Astrocyte of the cerebellum (primary cell): ENCODE data around the gene LEF1.

ENCODE experiments used
- DNase-seq: peaks from one replicate; pipeline ENCODE4 v3.0.0-alpha.2; 2011; ENCODE audit warnings: low read depth
- H3K4me3 ChIP-seq: 2 replicates; pipeline ENCODE4 v1.5.1; 2011; ENCODE audit warnings: mild to moderate bottlenecking, low read depth, low read length, moderate library complexity
- CTCF ChIP-seq: IDR thresholded peaks from 2 replicates; pipeline ENCODE4 v1.5.1; 2012; ENCODE audit warnings: low read length, low read depth, moderate library complexity, mild to moderate bottlenecking; ENCODE audit errors: missing control alignments
- in situ Hi-C: cut with HindIII; loops from 2 replicates; pipeline ENCODE4 v1.10.0; 2017; ENCODE audit warnings: low sequenced_read_pairs

The LEF1 gene

DNA sequence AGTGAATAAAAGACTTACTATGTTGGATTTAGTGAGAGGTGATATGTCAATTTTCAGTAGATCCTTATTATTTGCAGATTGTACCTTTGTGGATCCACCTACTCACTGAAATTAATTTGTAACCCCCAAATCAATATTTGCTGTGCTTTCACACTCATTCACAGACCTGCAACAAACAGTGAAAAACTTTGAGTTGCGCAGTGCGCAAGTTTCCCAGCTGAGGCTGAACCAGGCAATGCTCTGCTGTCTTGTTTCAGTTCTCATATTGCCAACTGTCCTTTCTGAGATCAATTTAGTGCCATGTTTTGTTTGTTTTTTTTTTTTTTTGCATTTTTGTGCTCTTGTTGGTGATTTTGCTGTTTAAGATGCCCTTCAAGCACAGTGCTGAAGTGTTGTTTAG, 40.8 kb upstream of the LEF1 start:
- no peak for DNase-seq
- no peak overlapping the region for H3K4me3 ChIP-seq
- in situ Hi-C loops, result no loop called here
- TF ChIP-seq CTCF, result no peak

- no peak for DNase-seq
- no peak overlapping the region for H3K4me3 ChIP-seq
- in situ Hi-C loops, result no loop called here
- TF ChIP-seq CTCF, result no peak
Measured at GRCh38 chr4:108205859-108206258, 37.1 kb upstream of the LEF1 start.

DNA sequence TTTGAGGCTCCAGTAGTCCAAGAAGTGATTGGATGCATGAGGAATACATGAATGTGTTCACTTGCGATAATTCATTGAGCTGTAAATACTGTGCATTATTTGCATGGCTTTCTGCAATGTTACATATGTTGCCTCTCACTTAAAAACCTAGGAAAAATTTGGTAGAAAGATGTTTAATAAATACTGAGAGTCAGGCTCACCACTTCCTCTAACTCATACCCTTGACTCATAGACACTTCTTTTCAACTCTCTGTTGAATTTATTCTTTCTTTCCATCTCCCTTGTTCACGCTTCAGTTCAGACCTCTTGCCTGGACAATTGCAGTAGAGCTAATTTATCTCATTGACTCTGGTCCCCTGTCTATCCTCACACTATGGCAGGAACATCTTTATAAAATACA, 35.8 kb upstream of the LEF1 start:
- no peak for TF ChIP-seq CTCF
- H3K4me3 ChIP-seq, result no peak overlapping the region
- in situ Hi-C loops, result loop anchor here (5.0 kb wide), 1 partner anchor 43 kb away; no protein-coding TSS in a partner anchor
- DNase-seq, result no peak

- in situ Hi-C loops, result loop anchor here (5.0 kb wide), 1 partner anchor 44 kb away; no protein-coding TSS in a partner anchor
- no peak overlapping the region for H3K4me3 ChIP-seq
- no peak for DNase-seq
- TF ChIP-seq CTCF, result no peak
Measured at GRCh38 chr4:108203377-108203776, 34.6 kb upstream of the LEF1 start.

- no peak overlapping the region for H3K4me3 ChIP-seq
- no peak for DNase-seq
- in situ Hi-C loops, result loop anchor here (5.0 kb wide), 1 partner anchor 46 kb away; no protein-coding TSS in a partner anchor
- no peak for TF ChIP-seq CTCF
Measured at GRCh38 chr4:108201774-108202173, 33.0 kb upstream of the LEF1 start.

DNA sequence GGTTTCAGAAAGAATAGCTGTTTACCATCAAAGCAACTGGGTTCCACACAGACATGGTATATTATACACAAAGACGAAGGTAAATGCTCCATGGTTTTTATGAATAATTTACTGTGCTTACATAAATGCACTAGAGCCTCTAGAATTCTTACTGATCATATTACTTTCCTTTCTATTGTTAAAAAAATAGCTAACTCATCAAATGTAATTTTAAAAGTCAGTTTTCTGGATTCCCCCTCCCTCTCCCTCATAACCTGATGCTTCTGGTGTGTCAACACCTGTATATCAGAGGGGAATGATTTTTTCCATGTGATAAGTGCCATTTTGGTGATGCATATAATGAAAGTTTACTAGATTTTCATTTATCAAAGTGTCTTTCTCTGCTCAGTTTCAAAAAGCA, 31.1 kb upstream of the LEF1 start:
- TF ChIP-seq CTCF, result no peak
- no peak for DNase-seq
- no peak overlapping the region for H3K4me3 ChIP-seq
- in situ Hi-C loops, result loop anchor here (5.0 kb wide), 1 partner anchor 47 kb away; no protein-coding TSS in a partner anchor
